ENCODE measurements around the gene C1orf35.

DNA sequence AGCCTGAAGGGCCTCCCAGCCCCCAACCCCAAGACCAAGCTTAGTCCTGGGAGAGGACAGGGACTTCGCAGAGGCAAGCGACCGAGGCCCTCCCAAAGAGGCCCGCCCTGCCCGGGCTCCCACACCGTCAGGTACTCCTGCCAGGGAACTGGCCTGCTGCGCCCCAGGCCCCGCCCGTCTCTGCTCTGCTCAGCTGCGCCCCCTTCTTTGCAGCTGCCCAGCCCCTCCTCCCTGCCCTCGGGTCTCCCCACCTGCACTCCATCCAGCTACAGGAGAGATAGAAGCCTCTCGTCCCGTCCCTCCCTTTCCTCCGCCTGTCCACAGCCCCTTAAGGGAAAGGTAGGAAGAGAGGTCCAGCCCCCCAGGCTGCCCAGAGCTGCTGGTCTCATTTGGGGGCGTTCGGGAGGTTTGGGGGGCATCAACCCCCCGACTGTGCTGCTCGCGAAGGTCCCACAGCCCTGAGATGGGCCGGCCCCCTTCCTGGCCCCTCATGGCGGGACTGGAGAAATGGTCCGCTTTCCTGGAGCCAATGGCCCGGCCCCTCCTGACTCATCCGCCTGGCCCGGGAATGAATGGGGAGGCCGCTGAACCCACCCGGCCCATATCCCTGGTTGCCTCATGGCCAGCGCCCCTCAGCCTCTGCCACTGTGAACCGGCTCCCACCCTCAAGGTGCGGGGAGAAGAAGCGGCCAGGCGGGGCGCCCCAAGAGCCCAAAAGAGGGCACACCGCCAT, 42.5 kb downstream of the C1orf35 start:
- TF ChIP-seq, protein P1, sequence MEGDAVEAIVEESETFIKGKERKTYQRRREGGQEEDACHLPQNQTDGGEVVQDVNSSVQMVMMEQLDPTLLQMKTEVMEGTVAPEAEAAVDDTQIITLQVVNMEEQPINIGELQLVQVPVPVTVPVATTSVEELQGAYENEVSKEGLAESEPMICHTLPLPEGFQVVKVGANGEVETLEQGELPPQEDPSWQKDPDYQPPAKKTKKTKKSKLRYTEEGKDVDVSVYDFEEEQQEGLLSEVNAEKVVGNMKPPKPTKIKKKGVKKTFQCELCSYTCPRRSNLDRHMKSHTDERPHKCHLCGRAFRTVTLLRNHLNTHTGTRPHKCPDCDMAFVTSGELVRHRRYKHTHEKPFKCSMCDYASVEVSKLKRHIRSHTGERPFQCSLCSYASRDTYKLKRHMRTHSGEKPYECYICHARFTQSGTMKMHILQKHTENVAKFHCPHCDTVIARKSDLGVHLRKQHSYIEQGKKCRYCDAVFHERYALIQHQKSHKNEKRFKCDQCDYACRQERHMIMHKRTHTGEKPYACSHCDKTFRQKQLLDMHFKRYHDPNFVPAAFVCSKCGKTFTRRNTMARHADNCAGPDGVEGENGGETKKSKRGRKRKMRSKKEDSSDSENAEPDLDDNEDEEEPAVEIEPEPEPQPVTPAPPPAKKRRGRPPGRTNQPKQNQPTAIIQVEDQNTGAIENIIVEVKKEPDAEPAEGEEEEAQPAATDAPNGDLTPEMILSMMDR (IDR thresholded peaks at IDR 0.05): no peak
- TF ChIP-seq POLR2A (IDR thresholded peaks at IDR 0.05) (no peak), EP300 (IDR thresholded peaks at IDR 0.05) (no peak)
